UCSD-AML1 (cell line): ENCODE measurements around the gene THSD4.

Experiments
- DNase-seq: peaks from one replicate; lab custom pipeline; 2025; ENCODE audit not compliant: unreplicated experiment; lab: John Stamatoyannopoulos, UW

The THSD4 gene

GRCh38 chr15:71114887-71115566 lies at the start of gene THSD4:
Gene THSD4, plus strand, starts transcription at chr15:71115471.
- peak; percentile 58 for DNase-seq

GRCh38 chr15:71066983-71067382 lies 48.3 kb upstream of the THSD4 start:
- DNase-seq: no peak

DNA sequence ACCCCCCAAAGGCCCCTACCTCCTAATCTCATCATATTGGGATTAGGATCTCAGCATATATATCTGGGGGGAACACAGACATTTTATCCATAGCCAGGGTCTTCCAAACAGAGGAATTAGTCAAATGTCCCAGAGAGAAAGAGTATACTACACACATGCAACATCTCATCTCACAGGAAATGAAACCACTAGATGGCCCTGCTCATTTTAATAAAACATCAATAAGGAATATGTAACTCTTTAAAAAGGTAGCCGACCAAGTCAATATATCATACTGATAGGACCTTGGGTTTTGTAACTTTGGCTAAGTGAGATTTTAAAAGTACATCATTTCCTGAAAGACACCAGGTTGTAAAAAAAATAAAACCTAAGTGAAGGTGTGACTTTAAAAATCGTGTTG lies 45.6 kb upstream of the THSD4 start:
- DNase-seq: no peak

DNA sequence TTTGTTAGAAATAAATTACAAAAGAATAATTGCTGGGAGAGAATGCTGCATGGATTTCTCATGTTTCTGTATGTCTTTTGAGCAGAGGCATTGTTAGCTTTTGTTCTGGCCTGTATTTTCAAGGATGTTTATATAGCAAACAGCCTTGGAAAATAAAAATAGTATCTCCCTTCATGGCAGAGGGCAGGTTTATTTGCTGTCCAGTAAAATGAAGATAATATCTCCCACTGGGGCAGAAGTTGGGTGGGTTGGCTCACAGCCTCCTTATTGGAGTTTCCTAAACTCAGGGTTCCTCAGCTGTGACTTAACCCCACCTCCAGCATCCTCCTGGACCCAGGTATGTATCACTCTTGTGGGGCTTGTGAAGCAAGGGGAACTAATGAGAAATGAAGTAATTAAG lies 43.7 kb upstream of the THSD4 start:
- no peak for DNase-seq

GRCh38 chr15:71072423-71072822 lies 42.8 kb upstream of the THSD4 start:
- no peak for DNase-seq

GRCh38 chr15:71078506-71079207 lies 36.6 kb upstream of the THSD4 start:
- no peak for DNase-seq

GRCh38 chr15:71079208-71080044 lies 35.8 kb upstream of the THSD4 start:
- DNase-seq: no peak

DNA sequence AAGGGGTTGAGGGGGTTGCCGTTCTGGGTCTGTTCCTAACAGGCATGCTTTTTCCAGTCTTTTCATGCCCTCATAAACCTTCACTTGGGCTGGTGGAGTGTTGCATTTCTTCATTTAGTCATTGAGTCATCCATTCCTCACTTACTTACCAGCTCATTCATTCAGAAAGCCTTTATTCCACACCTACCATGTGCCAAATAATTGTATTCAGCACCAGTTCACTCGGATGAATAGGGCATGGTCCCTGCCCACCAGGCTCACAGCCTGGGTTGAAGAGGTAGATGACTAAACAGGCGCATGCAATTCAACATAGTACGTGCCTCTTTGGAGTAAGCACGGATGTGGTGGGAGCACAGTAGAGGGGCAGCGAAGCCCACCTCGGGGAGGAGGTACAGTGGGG lies 35.1 kb upstream of the THSD4 start:
- DNase-seq: no peak

- no peak for DNase-seq
Measured at GRCh38 chr15:71080705-71081104, 34.6 kb upstream of the THSD4 start.

GRCh38 chr15:71082803-71083202 lies 32.5 kb upstream of the THSD4 start:
- no peak for DNase-seq

GRCh38 chr15:71083349-71083748 lies 31.9 kb upstream of the THSD4 start:
- DNase-seq: no peak

DNA sequence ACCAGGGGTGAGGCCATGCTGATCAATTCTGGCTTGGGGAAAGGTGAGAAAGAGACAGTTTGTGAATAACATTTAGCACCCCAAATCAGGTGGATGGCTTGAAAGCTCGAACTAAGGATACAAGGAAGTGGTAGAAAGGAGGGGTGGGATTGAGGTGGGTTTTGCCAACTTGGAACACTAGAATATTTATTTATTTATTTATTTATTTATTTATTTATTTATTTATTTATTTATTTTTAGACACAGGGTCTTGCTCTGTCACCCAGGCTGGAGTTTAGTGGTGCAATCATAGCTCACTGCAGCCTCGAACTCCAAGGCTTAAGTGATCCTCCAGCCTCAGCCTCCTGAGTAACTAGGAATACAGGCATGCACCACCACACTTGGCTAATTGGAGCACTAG lies 31.0 kb upstream of the THSD4 start:
- DNase-seq: no peak

GRCh38 chr15:71085809-71086208 lies 29.5 kb upstream of the THSD4 start:
- DNase-seq: no peak

DNA sequence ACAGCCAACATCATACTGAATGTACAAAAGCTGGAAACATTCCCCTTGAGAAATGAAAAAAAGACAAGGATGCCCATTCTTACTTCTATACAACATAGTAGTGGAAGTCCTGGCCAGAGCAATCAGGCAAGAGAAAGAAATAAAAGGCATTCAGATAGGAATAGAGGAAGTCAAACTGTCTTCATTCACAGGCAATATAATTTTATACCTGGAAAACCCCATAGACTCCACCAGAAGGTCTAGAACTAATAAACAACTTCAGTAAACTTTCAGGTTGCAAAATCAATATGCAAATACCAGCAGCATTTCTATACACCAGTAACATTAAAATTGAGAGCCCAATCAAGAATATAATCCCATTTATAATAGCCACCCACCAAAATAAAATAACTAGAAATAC lies 27.1 kb upstream of the THSD4 start:
- no peak for DNase-seq

DNA sequence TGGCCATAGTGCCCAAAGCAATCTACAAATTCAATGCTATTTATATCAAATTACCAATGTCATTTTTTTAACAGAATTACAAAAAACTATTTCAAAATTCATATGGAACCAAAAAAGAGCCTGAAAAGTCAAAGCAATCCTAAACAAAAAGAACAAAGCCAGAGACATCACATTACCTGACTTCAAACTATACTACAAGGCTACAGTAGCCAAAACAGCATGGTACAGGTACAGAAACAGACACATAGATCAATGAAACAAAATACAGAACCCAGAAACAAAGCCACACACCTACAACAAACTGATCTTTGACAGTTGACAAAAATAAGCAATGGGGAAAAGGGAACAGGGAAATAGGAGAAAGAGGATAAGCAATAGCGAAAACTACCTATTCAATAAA lies 26.6 kb upstream of the THSD4 start:
- no peak for DNase-seq

GRCh38 chr15:71089801-71090200 lies 25.5 kb upstream of the THSD4 start:
- DNase-seq: no peak

DNA sequence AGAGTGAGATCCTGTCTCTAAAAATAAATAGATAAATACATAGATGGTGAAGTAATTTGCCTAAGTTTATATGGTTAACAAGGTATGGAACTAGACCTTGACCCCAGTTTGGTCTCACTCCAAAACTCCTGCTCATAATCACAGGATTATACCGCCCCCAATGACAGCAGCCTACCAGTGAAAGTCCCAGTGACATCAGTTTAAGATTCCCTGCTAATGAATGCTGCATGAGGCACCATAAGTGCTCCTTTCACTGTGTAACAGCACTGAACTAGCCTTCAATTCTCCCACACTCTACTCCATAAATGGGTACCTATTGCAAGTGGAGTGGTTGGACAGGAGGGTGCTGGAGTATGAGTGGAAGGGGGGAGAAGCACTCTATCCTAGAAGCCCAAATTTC lies 23.7 kb upstream of the THSD4 start:
- DNase-seq: no peak

- no peak for DNase-seq
Measured at GRCh38 chr15:71092056-71092600, 23.1 kb upstream of the THSD4 start.

DNA sequence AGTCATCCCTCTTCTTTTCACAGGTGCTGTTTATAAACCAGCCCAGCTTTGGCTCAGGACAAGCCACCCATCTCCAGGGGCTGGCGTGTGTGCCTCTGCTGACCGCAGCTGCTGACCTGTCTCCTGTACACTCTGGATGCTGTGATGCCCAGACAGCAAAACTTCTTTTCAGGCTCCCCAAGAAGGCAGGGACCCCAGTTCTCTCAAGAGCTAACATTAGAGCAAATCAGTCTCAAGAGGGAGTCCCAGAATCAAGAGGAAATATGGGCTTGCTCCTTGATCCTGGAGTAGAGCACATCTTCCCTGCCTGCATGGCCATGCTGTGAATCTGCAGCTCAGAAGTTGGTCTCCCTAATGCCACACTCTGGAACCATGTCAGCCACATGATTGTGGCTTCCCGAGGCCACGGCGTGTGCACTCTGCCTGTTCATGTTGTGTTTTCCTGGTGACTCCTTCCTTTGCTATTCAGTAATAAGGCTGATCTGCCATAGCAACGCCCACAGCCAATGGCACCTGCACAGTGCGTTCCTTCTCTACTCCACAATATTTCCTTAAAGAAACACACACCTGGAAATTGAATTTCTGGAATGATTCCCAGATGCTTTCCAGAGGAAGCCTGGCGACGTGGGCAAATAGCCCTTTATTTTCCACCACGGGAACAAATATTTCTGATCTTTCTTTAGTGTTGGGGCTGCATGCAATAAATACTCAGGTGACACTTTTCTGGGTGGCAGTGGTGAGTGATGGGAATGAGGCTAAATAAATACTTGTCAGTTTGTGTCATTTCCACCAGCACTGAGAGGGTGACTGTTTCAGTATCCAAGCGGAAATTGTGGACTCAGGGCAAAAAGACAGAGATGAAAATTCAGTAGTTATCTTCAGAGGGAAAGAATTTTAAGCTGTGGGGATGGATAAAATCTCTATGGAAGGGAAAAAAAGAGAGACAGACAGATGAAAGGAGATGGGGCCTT lies 21.9 kb upstream of the THSD4 start:
- no peak for DNase-seq

DNA sequence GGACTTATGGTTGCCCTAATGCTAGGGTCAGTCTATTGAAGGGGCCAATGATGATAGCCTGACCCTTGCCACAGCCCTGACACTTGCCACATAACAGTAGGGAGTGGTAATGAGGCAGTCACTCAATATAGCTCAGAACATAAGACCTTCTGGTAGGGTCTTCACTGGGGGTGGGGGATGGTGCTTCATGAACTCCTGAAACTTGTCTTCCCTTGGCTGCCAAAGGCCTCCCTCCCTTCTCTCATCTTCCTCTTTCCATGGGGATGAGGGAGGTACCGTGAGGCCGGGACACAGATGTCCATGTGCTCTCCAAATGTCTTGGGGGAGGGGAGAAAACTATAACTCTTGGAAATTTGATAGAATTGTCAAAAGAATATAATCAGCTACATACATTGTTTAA lies 21.1 kb upstream of the THSD4 start:
- DNase-seq: no peak

- DNase-seq: no peak
Measured at GRCh38 chr15:71096676-71097075, 18.6 kb upstream of the THSD4 start.
